GM21381 (cell line): ENCODE measurements around the gene GP1BB.
A peak's percentile ranks its signal among the peaks of the same experiment; 100 is the strongest.

Experiments used
- ATAC-seq: cut with Tn5 transposase; IDR thresholded peaks from one replicate; pipeline ENCODE4 v1.9.1; 2021; ENCODE audit warnings: mild to moderate bottlenecking, moderate library complexity; ENCODE audit not compliant: unreplicated experiment

Gene GP1BB

DNA sequence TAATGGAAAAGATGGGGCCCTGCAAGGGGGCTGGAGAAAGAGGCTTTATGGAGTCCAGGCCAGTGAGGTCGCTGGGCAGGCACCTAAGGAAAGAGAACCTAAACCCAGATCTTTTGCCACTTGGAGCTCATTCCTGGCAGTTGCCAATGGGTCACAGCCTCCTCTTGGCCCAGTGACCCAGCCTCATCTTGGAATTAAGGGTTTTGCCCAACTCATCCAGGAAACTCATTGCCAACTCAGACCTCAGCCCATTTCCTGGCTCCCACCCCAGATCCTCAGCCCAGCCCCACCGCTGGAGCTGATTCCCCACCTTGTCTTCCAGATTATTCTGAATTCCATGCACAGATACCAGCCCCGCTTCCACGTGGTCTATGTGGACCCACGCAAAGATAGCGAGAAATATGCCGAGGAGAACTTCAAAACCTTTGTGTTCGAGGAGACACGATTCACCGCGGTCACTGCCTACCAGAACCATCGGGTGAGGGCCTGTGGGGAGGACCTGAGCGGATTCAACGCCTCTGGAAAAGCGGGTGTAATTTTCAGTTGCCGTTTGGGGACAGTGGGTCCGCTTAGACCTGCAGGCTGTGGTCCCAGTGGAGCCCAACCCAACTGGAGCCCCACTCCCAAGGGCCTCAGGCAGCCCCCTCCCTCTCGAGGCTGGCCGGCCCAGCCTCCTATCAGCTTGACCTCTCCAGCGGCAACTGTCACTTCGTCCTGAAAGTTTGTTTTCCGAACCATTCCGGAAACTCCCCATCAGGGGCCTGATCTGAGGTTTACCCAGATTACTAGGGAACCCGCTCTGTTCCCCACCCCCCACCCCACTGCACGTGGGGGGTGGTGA, 41.5 kb downstream of the GP1BB start:
- no peak for ATAC-seq

GRCh38 chr22:19765477-19766239, 42.3 kb downstream of the GP1BB start:
- no peak for ATAC-seq

GRCh38 chr22:19766240-19766510, 42.8 kb downstream of the GP1BB start:
- no peak for ATAC-seq

DNA sequence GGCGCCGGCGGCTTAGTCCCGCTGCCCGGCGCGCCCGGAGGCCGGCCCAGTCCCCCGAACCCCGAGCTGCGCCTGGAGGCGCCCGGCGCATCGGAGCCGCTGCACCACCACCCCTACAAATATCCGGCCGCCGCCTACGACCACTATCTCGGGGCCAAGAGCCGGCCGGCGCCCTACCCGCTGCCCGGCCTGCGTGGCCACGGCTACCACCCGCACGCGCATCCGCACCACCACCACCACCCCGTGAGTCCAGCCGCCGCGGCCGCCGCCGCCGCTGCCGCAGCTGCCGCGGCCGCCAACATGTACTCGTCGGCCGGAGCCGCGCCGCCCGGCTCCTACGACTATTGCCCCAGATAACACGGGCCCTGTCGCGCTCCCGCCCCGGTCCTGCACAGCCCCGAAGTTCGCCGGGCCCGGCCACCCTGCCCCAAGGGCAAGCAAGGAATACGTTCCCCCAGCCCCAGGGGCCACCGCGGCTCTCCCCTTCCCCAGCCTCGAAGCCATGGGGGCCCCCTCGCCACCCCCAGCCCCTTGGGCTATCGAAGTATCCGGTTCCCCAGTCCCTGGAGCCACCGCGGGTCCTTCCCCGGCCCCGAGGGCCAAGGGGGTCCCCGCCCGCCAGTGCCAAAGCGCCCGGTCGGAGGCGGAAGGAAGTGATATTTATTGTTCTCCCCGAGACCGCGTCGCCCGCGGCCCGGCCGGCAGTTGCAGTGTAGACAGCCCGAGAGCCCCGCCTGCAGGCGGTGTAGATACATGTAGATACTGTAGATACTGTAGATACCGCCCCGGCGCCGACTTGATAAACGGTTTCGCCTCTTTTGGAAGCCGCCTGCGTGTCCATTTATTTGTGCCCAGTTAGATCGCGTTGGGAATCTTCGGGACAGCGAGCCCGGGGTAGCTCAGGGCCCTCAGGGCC, 43.4 kb downstream of the GP1BB start:
- ATAC-seq, result no peak

DNA sequence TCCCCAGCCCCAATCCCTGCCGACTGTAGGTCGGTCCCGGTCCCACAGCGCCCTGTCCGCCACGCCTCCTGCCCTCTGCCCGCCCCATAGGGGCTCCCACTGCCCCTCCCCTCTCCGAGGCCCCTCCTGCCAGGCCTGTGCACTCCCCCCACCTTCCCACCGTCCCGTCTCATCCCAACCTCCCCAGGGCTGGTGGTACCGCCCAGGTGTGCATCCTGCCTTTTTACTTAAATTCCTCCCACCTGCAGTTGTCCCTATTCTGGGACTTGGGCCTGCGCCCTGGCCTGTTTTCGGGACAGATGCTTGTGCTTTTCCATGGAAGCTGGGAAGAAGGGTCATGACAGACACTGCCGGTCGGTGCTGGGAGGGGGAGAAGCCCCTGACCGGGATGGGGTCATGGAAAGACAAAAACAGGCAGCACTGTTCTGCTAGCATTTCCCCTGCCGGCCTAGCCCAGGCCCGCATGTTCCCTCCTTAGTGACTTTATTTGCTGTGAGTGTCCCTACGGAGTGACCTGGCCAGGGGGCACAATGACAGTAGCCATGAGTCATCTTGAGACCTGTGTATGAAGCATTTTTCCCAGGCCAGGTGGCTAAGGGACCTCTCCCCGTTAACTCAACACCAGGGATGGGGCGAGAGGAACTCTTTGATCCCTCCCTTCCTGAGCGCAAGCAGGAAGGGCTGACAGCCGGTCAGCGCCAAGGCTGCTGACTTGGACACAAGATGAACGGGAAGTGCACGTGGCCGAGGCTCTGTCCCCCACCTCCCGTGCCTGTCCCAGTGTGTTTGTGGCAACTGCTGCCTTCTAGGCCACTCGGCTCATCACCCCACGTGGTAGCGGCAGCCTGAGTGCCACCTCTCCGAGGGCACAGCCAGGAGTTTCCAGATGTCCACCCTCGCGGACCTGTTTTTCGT, 44.3 kb downstream of the GP1BB start:
- no peak for ATAC-seq

DNA sequence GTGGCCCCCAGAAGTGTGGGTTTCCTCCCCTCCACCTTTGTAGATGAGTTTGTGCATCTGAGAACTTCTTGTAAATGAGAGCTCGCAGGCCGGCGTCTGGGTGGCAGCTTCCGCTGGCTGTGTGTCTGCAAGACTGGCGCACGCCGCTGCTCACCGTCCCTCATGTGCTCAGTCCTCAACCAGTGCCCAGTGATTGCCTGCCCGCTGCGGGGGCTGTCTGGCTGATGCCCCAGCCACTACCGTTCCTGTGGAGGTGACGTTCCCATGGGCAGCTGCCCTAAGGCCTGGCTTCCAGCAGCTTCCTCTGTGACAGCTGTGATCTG, 46.0 kb downstream of the GP1BB start:
- no peak for ATAC-seq

DNA sequence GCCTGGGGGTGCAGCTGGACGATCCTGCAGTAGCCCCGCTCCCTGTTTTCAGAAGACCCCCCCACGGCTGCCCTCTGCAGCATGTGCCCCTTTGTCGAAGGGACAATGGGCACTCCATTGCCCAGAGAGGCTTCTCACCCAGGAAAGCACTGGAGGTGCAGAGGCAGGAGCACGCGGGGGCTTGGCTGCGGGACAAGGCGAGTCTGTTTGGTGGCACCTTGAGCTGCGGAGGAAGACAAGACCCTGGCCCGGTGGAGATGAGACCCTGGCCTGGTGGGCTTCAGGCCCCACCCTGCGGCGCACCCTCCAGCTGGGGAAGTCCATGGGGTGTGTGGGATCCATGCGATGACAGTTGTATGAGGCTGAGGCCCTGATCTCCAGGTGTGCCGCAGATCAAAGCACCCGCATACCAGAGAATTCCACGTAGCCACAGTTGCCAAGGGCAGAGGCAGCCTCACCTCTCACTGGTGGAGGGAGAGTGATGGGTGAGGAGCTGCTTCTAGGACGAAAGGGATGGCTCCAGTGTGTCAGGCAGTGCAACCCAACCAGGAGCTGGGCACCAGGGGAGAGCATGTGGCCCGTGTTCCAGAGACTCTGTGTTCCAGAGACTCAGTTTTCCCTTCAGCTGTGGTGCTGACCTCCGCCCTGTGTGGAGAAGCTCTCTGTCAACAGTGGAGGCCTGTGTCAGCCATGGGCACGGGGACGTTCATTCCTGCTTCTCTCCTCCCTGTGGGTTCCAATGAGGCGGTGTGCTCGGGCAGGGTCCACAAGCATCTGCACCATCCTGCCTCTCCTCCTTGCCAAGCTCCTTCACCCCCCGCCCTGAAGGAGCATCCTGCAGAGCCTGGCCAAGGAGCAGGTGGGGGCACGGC, 47.2 kb downstream of the GP1BB start:
- ATAC-seq, result no peak

DNA sequence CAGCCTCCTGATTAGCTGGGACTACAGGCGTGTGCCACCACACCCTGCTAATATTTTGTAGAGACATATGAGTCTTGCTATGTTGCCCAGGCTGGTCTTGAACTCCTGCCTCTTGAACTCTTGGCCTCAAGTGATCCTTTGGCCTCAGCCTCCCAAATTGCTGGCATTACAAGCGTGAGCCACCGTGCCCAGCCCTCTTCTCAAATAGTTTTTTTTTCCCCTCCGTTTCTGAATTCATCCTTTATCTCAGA, 49.0 kb downstream of the GP1BB start:
- ATAC-seq, result no peak

DNA sequence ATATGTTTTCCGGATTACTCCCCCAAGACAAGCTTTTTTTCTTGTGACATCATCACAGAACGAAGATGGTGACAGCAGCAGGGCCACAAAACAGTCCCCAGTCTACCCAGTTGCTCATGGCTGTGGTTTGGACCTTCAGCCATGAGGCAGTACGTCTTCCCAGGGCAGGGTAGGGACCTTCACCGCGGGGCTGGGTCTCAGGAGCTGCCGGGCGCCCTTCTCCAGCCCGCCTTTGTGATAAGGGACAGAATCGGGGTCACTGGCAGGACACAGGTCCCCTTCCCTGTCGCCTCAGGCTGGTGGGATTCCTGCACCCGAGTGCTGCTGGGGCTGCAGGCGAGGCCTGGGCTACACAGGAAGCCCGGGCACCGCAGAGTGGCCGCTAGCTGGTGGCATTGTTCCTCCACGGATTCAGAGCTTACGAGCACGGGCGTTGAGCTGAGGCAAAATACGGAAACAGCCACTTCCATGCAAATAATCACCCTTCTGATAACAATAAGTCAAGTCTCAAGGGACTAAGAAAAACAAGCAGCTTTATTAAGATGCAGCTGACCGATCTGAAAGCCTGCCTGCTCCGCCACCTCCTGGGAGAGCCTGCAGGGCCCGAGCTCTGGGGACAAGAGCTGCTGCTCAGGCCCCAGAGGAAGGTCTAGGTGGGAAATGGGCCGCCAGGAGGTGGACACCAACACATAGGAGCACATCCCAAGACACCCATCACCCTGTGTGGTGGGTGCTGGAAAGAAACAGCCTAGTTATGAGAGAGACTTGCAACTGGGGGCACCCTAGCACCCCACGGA, 49.5 kb downstream of the GP1BB start:
- ATAC-seq, result peak; percentile 47

DNA sequence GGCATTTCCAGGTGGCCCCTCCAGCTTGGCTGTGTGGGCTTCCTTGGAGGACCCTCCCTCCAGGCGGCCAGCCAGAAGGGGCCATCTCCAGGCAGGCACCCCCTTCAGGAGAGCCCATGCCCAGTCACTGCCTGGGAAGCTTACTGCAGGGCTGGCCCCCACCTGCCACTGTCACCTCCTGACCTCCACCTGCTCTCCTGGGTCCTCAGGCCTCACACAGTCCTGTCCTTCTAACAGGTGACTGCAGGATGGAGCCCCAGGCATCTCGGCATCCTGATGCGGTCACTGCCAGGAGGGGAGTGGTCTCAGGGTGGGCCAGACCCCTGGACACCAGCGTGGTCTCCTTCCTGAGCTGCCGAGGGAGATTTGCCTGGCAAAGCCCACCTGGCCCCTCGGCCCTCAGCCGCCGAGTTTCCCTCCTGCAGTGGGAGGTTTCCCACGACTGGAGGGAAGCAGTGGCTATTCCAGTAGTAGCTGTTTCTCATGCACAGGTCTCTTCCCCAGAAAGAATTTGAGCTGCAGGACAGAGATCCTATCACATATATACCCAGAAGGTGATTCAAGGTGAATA, 50.2 kb downstream of the GP1BB start:
- no peak for ATAC-seq
